KMS-11 (cell line): ENCODE results near the gene ZNF423.

Experiments
- H2AFZ ChIP-seq: fragments of 200-600 bp; sonication (generic); 2 replicates; pipeline ENCODE4 v1.6.1; 2016; ENCODE audit warnings: antibody characterized with exemption, mixed run types, low read depth
- H3K27ac ChIP-seq: fragments of 200-600 bp; sonication (generic); 2 replicates; pipeline ENCODE4 v1.6.1; 2016; ENCODE audit warnings: mild to moderate bottlenecking, mixed run types
- H3K27me3 ChIP-seq: fragments of 200-600 bp; sonication (generic); 2 replicates; pipeline ENCODE4 v1.6.1; 2017; ENCODE audit warnings: mild to moderate bottlenecking, low read depth, mixed run types, moderate library complexity; ENCODE audit not compliant: insufficient read depth
- H3K36me3 ChIP-seq: fragments of 200-600 bp; sonication (generic); 2 replicates; pipeline ENCODE4 v1.6.1; 2017; ENCODE audit warnings: mild to moderate bottlenecking, mixed run types; ENCODE audit not compliant: insufficient read depth
- H3K4me1 ChIP-seq: fragments of 200-600 bp; sonication (generic); 2 replicates; pipeline ENCODE4 v1.6.1; 2016; ENCODE audit warnings: mild to moderate bottlenecking, low read depth, mixed run types; ENCODE audit not compliant: poor library complexity, severe bottlenecking
- H3K4me2 ChIP-seq: fragments of 200-600 bp; sonication (generic); 2 replicates; pipeline ENCODE4 v1.7.0; 2016; ENCODE audit warnings: mild to moderate bottlenecking, mixed run types
- H3K4me3 ChIP-seq: fragments of 200-600 bp; sonication (generic); IDR thresholded peaks from 2 replicates; pipeline ENCODE4 v1.6.1; 2017; ENCODE audit warnings: low read depth, low read length, mixed read lengths; ENCODE audit not compliant: insufficient read depth
- H3K79me2 ChIP-seq: fragments of 200-600 bp; sonication (generic); 2 replicates; pipeline ENCODE4 v1.6.1; 2016; ENCODE audit warnings: low read depth, mixed run types; ENCODE audit not compliant: insufficient read depth
- H3K9ac ChIP-seq: fragments of 200-600 bp; sonication (generic); 2 replicates; pipeline ENCODE4 v1.6.1; 2016; ENCODE audit warnings: mild to moderate bottlenecking, mixed run types
- H4K20me1 ChIP-seq: fragments of 200-600 bp; sonication (generic); 2 replicates; pipeline ENCODE4 v1.6.1; 2016; ENCODE audit warnings: mild to moderate bottlenecking, mixed run types; ENCODE audit not compliant: insufficient read depth
- TF ChIP-seq, protein P1 (sequence below): fragments of 200-600 bp; sonication (generic); conservative IDR thresholded peaks from 2 replicates; pipeline ENCODE4 v1.6.1; 2017; ENCODE audit warnings: low read depth, mild to moderate bottlenecking, antibody characterized with exemption, low read length, moderate library complexity, mixed read lengths

ZNF423 gene

DNA sequence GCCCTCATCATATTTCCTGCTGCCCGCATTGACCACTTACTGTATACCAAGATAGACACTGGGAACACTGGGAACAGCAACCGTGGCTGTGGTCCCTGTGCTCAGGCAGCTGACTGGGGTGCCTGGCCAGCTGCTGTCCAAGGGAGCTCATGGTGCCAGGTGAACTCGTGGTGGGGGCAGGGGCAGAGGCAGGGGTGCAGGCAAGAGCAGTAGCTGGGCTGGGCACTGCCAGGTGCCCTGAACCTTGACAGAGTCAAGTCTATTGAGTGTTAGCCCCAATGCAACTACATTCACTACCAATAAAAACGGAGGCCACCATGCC, 279.8 kb downstream of the ZNF423 start:
- Histone ChIP-seq H3K79me2 (no peaks in the 10 kb centered on the region), H3K4me2 (no peak overlapping the region), H3K27me3 (no peaks in the 10 kb centered on the region), H3K4me3 (no peak overlapping the region), H3K36me3 (no peaks in the 10 kb centered on the region), H3K27ac (no peak overlapping the region), H3K4me1 (no peaks in the 10 kb centered on the region), H3K9ac (no peak overlapping the region), H4K20me1 (no peaks in the 10 kb centered on the region), H2AFZ (no peak overlapping the region)
- TF ChIP-seq, protein P1, sequence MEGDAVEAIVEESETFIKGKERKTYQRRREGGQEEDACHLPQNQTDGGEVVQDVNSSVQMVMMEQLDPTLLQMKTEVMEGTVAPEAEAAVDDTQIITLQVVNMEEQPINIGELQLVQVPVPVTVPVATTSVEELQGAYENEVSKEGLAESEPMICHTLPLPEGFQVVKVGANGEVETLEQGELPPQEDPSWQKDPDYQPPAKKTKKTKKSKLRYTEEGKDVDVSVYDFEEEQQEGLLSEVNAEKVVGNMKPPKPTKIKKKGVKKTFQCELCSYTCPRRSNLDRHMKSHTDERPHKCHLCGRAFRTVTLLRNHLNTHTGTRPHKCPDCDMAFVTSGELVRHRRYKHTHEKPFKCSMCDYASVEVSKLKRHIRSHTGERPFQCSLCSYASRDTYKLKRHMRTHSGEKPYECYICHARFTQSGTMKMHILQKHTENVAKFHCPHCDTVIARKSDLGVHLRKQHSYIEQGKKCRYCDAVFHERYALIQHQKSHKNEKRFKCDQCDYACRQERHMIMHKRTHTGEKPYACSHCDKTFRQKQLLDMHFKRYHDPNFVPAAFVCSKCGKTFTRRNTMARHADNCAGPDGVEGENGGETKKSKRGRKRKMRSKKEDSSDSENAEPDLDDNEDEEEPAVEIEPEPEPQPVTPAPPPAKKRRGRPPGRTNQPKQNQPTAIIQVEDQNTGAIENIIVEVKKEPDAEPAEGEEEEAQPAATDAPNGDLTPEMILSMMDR: no peak

- Histone ChIP-seq H3K27me3 (no peaks in the 10 kb centered on the region), H3K4me3 (no peak overlapping the region), H3K79me2 (no peaks in the 10 kb centered on the region), H4K20me1 (no peaks in the 10 kb centered on the region), H2AFZ (no peak overlapping the region), H3K9ac (no peak overlapping the region), H3K4me1 (no peaks in the 10 kb centered on the region), H3K4me2 (no peak overlapping the region), H3K36me3 (no peaks in the 10 kb centered on the region), H3K27ac (no peak overlapping the region)
- TF ChIP-seq, protein P1: no peak
These were observed 280.4 kb downstream of the ZNF423 start for GRCh38 chr16:49575346-49576172.

DNA sequence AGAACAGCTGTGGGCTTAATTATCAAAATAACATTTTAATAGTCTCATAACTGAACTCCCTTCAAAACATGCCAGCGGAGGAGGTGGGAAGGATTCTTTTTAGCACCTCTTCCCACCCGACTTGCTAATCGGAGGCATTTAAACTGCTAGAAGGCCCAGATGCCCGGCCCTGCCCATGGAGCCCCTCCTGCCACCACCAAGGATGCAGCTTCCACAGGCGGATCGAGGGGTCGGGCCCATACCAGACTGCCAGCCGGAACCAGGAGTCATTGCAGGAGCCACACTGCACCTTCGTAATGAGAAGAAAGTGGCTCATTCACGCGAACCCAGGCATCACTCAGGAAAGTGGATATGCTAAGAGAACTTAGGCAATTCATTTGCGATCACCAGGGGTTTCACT, 281.1 kb downstream of the ZNF423 start:
- H3K27ac ChIP-seq: no peak overlapping the region
- no peak overlapping the region for H3K4me3 ChIP-seq
- H3K4me2 ChIP-seq: no peak overlapping the region
- H3K4me1 ChIP-seq: no peaks in the 10 kb centered on the region
- no peaks in the 10 kb centered on the region for H3K27me3 ChIP-seq
- H4K20me1 ChIP-seq: no peaks in the 10 kb centered on the region
- no peak overlapping the region for H3K9ac ChIP-seq
- no peak overlapping the region for H2AFZ ChIP-seq
- no peaks in the 10 kb centered on the region for H3K36me3 ChIP-seq
- H3K79me2 ChIP-seq: no peaks in the 10 kb centered on the region
- TF ChIP-seq, protein P1: no peak

GRCh38 chr16:49567950-49568349, 288.0 kb downstream of the ZNF423 start:
- Histone ChIP-seq H3K27me3 (no peaks in the 10 kb centered on the region; the same call in 1 of the 2 replicates), H3K9ac (no peak overlapping the region), H3K4me2 (no peak overlapping the region), H2AFZ (no peak overlapping the region), H3K27ac (no peak overlapping the region), H3K36me3 (no peaks in the 10 kb centered on the region), H3K4me3 (no peak overlapping the region), H3K4me1 (no peaks in the 10 kb centered on the region), H3K79me2 (no peaks in the 10 kb centered on the region), H4K20me1 (no peaks in the 10 kb centered on the region)
- TF ChIP-seq, protein P1: no peak
